Measurements from ENCODE around the gene LHFPL2.
"Not testable (repeated sequence)": the region's sequence is repeated elsewhere in the genome, so short reads cannot be mapped to it uniquely, and the experiment has no call there.

The LHFPL2 gene, protein sequence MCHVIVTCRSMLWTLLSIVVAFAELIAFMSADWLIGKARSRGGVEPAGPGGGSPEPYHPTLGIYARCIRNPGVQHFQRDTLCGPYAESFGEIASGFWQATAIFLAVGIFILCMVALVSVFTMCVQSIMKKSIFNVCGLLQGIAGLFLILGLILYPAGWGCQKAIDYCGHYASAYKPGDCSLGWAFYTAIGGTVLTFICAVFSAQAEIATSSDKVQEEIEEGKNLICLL
- total RNA-seq, result 0 to 0.28 reads per million in 2 donors

DNA sequence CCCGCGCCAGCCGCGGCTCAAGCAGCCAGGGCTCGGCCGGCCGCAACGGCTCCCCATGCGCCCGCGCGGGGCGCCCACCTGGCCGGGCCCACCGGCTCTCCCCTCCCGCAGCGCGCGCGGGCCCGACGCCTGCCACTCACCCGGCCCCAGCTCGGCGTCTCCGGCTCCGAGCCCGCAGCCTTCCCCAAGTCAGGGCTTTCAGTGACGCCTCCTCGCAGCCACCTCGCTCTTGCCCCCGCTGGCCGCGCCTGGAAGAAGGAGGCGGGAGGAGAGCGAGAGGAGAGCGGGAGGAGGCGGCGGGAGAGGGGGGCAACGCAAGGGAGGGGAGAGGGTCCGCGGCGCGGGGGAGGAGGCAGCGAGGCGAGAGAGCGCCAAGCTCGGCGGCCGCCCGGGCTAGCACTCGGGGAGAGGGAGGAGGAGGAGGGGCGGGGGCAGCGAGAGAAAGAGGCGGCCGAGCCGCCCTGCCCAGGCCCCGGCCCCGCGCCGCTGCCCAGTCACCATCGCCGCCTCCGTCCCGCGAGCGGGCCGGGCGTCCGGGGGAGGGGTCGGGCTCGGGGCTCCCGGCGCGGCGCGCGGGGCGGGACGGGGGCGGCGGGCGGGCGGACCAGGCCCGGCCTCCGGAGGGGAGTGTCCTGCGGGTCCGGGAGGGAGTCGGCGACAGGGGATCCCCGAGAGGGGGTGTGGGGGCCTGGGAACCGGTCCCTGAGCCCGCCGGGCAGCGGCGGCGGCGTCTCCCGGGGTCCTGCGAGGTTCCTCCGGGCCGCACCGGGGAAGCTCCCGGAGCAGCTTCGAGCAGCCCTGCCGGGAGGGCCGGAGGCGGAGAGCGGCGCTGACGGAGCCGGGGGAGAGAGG is at the start of gene LHFPL2:
LHFPL2 (minus strand) TSS at position 414 of the 852 bp plus-strand sequence. CDS start 138,559 bp downstream, outside the sequence.
- no peak for DNase-seq

DNA sequence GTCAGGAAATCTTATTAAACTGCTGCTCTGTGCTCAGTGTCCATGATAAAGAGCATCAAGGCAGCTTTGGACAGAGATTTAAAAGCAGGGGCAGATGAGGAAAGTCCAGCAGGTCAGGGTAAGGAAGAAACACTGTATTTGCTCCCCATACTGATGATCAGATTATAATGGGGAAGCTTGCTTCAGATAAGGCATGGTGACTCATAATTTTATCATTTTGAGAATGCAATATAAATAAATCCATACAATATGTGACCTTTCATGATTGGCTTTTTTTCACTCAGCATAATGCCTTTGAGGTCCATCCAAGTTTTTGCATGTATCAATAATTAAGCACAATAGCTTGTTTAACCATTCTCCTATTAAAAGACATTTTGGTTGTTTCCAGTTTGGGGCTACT is 48.1 kb upstream of the LHFPL2 start:
- DNase-seq, result no peak

DNA sequence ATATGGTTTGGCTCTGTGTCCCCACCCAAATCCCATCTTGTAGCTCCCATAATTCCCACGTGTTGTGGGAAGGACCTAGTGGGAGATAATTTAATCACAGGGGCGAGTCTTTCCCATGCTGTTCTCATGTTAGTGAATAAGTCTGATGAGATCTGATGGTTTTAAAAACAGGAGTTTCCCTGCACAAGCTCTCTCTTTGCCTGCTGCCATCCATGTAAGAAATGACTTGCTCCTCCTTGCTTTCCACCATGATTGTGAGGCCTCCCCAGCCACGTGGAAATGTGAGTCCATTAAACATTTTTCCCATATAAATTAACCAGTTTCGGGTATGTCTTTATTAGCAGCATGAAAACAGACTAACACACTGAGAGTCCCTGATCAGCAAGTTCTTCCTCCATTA is 47.5 kb upstream of the LHFPL2 start:
- DNase-seq, result not testable (repeated sequence)

DNA sequence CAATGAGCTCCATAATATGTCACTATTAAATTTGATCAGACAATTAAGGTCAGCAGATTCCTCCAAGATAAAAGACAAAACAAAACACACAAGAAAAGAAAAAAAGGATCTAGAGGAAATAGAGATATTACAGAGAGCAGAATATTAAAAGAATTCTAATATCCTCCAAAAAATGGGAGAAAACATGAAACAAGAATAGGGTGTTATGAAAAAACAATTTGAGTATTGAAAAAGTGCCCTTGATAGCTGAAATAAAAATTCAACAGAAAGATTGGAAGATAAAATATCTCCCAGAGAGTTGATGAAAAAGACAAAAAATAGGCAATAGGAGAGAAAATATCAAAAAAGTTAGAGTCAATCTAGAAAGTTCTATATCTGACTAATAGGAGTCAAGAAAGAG is 44.8 kb upstream of the LHFPL2 start:
- no peak for DNase-seq

DNA sequence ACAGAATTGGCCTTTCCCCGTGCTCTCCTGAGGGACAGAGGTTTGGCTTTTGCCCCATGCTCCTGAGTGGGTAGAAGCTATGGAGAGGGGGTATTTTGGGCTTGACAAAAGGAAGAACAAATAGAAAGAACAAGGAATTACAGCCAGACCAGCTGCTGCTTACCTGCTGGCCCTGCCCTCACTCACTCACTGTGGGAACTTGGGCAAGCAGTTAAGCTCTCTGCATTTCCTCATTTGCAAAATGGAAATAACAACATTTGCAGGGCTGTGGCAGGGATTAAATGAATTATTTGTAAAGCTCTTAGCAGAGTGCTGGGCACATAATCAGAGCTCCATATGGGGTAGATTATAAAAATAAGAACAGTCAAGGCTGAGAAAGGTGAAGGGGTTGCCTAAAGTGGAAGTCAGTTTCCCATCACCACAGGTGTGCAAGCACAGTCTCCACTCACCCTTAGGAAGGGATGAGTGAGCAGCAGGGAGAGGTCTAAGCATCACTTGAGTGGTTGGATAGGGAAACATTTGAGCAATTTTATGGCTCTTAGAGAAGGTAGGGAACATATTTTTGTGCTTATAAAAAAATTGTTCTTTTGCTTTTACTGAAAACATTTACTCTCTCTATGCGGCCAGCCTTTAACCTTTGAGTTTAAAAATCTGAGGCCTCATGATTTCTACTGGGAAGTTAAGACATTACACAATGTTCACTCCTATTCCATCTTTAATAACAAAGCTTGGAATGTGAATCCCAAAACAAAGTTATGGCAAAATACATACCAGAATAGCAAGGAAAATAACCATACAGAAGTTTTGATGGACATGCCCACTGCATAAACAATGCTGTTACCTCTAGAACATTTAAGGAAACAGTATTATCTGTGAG is 42.8 kb upstream of the LHFPL2 start:
- DNase-seq, result no peak

DNA sequence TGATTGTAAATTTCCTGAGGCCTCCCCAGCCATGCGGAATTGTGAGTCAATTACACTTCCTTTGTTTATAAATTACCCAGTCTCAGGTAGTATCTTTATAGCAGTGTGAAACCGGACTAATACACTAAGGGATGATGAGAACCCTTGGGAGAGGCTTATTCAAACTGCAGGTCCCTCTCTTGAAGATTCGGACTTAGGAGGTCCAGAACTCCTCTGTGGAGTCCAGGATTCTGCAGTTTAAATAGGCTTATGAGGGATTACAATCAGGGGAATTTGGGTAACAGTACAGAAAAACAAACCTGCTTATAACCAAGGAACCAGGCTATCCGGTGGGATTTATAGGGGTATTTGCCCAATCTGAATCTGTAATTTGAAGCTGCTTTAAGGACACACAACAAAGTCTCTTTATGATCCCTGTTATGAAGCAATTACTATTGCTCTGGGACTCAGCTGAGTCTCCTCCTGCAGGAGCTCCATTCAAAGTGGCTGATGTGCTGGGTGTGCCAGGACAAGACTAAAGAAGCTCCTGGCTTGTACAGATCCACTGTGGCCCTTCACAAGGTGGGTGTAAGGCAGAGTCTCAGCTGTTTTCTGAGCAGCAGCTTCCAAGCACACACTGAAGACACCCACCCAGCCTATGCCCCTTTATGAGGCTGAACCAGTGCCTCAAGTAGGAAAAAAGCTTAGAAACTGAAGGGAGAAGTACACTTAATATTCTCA is 41.8 kb upstream of the LHFPL2 start:
- no peak for DNase-seq

DNA sequence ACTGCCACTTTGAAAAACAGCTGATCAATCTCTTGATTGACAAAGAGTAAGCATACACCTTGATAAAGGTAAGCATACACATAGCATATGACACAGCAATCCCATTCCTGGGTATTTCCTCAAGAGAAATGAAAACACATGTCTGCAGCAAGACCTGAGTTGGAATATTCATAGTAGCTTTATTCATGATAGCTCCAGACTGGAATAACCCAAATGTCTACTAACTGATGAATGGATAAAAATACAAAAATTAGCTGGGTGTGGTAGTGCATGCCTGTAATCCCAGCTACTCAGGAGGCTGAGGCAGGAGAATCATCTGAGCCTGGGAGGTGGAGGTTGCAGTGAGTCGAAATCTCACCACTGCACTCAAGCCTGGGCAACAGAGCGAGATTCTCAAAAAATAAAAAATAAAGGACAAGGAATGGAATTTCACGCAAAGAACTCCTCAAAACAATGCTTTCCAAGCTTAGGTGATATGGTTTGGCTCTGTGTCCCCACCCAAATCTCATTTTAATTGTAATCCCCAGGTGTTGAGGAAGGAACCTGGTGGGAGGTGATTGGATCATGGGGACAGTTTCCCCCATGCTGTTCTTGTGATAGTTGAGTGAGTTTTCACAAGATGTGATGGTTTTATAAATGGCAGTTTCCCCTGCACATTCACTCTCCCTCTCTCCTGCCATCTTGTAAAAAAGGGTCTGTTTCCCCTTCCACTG is 41.1 kb upstream of the LHFPL2 start:
- no peak for DNase-seq

DNA sequence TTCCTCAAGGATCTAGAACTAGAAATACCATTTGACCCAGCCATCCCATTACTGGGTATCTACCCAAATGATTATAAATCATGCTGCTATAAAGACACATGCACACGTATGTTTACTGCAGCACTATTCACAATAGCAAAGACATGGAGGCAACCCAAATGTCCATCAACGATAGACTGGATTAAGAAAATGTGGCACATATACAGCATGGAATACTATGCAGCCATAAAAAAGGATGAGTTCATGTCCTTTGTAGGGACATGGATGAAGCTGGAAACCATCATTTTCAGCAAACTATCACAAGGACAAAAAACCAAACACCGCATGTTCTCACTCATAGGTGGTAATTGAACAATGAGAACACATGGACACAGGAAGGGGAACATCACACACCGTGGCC is 38.9 kb upstream of the LHFPL2 start:
- DNase-seq, result not testable (repeated sequence)

DNA sequence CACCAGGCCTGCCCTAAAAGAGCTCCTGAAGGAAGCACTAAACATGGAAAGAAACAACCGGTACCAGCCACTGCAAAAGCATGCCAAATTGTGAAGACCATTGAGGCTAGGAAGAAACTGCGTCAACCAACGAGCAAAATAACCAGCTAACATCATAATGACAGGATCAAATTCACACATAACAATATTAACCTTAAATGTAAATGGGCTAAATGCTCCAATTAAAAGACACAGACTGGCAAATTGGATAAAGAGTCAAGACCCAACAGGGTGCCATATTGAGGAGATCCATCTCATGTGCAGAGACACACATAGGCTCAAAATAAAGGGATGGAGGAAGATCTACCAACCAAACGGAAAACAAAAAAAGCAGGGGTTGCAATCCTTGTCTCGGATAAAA is 35.3 kb upstream of the LHFPL2 start:
- DNase-seq, result not testable (repeated sequence)

DNA sequence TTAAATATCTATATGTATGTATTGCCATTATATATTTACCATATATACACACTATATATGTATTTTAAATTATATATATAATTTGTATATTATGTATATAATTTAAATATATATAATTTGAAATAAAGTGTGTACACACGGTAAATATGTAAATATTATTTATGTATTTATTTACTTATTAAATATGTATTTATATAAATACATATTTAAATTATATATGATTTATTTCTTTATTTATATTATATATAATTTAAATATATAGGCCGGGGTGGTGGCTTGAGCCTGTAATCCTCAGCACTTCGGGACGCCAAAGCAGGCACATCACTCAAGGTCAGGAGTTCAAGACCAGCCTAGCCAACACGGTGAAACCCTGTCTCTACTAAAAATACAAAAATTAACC is 31.3 kb upstream of the LHFPL2 start:
- DNase-seq, result no peak

DNA sequence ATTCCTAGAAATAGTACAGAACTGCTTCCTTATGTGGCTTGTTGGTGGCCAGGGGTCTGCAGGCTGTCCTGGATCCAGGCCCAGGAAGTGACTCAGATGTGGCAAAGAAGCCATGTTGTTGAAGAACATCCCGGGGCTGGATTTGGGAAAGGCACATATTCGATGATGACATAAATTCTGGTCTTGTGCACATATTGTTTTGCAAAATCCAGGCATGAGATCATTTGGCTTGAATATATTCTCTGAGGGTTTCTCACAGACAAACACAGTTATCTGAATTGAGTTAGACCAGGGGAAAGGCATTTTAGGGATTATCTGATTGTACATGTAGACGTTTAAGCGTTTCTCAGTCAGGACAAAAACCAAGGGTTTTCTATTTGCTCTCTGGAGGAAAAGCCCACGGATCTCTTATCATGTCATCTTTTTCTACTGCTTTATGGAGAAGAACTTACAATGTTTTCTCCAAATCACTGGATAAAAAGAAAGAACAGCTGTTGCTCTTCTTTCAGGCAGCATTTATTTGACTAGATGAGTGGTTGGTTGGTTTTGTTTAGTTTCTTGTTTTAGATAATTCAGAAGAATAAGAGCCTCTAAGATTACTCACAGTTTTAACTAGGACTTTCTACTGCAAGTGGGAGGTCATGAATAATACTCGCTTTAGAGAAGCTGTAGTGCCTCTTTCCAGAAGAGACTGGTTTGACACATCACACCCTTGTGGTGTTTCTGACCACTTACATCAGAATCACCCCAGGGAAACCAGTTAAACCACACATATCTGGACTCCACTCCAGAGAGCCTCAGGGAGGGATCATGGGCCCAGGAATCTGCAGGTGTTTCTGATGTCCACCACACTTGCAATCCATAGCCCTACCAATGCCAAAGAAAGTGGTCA is 29.5 kb upstream of the LHFPL2 start:
- no peak for DNase-seq

DNA sequence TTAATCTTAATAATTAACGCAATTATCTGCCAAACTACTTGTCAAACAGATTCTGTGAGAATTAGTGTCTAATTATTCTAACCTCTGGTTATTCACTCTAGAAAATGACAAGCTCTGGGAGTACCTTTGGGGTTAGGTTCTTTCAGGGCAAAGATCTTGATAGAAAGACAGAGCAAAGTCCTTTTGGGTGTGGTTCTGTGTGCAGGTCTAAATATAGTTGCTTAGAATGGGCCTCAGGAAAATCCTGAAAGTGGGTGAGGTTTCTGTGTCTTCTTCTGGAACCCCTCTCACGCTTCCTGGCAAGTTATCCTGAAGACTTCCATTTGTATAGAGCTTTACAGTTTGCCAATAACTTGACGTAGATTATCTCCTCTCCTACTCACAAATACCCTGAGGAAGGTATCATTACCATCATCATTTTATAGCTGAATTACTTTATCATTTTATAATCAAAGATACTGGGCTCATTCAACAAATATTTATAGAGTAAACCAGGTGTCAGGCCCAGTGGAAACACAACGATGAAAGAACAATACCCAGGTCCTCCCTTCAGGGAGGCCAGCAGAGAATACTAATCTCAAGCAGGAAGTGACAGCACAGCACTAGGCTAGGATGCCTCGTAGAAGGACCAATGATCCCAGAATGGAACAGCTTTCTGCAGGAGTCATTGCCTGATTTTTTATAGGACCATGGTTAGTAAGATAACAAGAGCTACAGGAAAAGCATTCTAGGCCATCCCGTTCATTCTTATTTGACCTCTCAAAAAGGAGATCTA is 27.6 kb upstream of the LHFPL2 start:
- no peak for DNase-seq

DNA sequence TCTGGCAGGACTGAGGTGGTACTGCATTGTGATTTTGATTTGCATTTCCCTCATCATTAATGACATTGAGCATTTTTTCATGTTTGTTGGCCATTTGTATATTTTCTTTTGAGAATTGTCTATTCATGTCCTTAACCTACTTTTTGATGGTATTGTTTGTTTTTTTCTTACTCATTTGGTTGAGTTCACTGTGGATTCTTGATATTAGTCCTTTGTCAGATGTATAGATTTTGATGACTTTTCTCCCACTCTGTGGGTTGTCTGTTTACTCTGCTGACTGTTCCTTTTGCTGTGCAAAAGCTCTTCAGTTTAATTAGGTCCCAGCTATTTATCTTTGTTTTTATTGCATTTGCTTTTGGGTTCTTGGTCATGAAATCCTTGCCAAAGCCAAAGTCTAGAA is 25.3 kb upstream of the LHFPL2 start:
- not testable (repeated sequence) for DNase-seq

DNA sequence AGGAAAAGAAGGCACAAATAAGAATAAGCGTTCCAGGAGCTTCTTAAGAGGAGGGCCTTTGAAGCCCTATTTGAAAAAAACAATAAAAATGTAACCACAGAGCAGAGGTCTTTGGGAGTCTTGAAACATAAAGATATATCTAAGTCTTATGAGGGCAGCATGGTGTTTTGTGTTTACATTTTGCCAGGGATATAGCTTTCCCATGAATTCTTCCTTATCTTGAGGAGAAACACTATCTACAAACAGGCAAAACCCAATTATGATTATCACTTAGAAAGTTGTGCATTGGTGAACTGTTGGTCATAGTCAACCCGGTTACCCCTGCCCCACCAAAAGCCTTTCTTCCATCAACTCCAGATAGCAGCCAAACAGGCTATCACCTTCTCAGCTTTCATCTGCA is 23.6 kb upstream of the LHFPL2 start:
- DNase-seq, result no peak

DNA sequence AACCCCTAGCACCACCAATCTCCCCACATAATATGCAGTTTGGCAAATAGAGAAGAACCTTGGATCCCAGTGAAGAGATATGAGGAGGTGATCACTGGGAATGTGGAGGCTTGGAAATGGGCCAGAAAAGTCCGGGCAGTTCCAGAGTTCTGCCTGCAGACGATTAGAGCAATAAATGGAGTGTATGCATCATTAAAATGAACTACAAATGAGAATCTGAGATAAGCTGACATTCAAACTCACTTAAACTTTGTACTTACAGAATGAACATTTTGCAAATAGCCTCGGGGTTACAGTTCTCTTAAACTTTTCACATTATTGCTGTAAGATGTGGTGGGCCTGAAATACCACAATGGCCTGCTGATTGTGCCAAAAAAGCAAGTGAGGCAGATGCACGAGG is 23.0 kb upstream of the LHFPL2 start:
- DNase-seq, result no peak

DNA sequence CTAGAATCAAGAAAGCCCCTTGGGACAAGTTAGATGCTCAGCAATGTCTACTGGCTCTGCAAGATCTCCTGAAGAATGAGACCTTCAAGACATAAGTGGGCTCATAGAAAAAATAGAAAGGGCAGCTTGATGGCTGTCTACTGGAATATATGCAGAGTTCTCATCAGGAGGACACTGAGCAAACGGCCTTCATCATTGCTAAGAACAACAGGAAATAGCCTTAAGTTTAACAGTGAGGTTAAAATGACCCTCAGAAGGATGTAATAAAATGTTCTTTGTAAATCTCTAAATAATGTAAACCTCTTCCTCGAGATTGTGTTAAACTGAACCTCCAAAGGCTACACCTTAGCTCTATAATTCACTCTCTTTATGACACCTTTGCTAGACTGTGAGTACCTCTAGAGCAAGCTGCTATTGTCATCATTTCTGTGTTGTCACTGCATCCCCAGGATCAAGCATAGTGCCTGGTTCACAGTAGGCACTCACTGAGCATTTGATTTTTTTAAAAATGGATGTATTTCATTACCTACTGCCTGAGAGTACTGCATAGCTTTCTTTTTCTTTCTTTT is 22.2 kb upstream of the LHFPL2 start:
- DNase-seq, result no peak

DNA sequence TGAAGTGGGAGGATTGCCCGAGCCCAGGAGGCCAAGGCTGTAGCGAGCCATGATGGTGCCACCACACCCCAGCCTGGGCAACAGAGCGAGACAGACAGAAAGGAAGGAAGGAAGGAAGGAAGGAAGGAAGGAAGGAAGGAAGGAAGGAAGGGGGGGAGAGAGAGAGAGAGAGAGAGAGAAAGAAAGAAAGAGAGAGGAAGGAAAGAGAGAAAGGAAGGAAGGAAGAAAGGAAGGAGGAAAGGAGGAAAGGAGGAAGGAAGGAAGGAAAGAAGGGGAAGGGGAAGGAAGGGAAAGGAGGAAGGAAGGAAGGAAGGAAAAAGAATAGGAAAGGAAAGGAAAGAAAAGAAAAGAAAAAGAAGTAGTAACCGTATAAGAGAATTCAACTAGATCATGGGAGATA is 20.8 kb upstream of the LHFPL2 start:
- DNase-seq, result no peak

DNA sequence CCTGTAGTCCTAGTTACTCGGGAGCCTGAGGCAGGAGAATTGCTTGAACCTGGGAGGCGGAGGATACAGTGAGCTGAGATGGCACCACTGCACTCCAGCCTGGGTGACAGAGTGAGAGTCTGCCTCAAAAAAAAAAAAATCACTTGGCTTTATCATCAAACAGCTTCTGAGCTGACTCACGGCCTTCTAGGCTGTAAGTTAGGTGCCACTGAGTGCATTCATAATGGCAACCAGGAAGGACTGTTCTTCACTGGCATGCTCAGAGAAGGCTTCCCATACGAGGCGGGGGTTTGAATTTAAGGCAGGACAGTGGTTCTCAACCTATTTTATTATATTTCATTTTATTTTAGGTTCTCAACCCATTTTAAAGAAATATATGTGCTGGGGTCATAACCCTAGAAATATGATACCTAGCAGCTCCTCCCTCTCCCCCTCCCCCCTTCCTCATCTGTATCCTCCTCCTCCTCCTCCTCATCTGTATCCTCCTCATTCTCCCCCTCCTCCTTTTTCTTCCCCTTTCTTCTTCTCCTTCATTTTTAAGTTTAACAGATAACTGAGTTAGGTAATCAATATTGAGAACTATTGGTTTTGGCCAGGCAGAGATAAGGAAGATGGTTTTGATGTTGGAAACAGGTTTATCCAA is 19.0 kb upstream of the LHFPL2 start:
- no peak for DNase-seq

DNA sequence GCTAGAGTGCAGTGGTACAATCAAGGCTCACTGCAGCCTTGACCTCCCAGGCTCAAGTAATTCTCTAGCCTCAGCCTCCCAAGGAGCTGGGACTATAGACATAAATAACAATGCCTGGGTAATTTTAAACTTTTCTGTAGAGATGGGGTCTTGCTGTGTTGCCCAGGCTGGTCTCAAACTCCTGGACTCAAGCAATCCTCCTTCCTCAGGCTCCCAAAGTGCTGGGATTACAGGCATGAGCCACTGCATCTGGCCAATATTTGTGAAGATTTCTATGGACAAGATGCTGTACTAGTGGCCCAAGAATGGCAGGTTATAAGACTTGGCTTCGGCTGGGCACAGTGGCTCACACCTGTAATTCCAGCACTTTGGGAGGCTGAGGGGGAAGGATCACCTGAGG is 18.4 kb upstream of the LHFPL2 start:
- not testable (repeated sequence) for DNase-seq

Measured in T-helper 9 cell (primary cell).